Gastrocnemius medialis (tissue), 4 donors: Measurements from ENCODE around the gene EEF1G. TPM values are rescaled to one million over a fixed set of nuclear protein-coding genes. Genes with fewer than 3 reads are reported as not detected.

ENCODE experiments used
- ATAC-seq, 2 donors: fragments of 150-250 bp; one replicate each; pipeline ENCODE4 v1.9.1; 2016
- DNase-seq, 2 donors: peaks; one replicate each; pipeline ENCODE4 v3.0.0-alpha.2; 2019
- H3K27ac ChIP-seq, 4 donors: fragments of 200-600 bp; sonication (generic); 1 replicate in 1 of 4; 2 replicates in 3 of 4; pipeline ENCODE4 v1.5.1; 2016 to 2018; ENCODE audit warnings: mild to moderate bottlenecking in 2 of 4, moderate library complexity in 1 of 4
- H3K27me3 ChIP-seq, 3 donors: fragments of 200-600 bp; sonication (generic) in 2 of 3; 1 replicate in 1 of 3; 2 replicates in 2 of 3; pipeline versions ENCODE4 v1.5.1 to v1.6.0; 2016 to 2019; ENCODE audit warnings: mild to moderate bottlenecking in 1 of 3, moderate library complexity in 1 of 3
- H3K36me3 ChIP-seq, 2 donors: fragments of 200-600 bp; sonication (generic) in 1 of 2; one replicate each; pipeline ENCODE4 v1.5.1; 2017 to 2018
- H3K4me1 ChIP-seq, 2 donors: fragments of 200-600 bp; sonication (generic) in 1 of 2; one replicate each; pipeline ENCODE4 v1.5.1; 2016 to 2017; ENCODE audit warnings: mild to moderate bottlenecking in 2 of 2
- H3K4me3 ChIP-seq, 4 donors: fragments of 200-600 bp; sonication (generic) in 3 of 4; 1 replicate in 1 of 4; 2 replicates in 3 of 4; pipeline ENCODE4 v1.5.1; 2016 to 2019; ENCODE audit warnings: mild to moderate bottlenecking in 2 of 4
- H3K9me3 ChIP-seq, 3 donors: fragments of 200-600 bp; sonication (generic) in 2 of 3; 1 replicate in 1 of 3; 2 replicates in 2 of 3; pipeline ENCODE4 v1.5.1; 2016 to 2019
- POLR2A ChIP-seq, 2 donors: fragments of 450-650 bp; IDR thresholded peaks; one replicate each; pipeline ENCODE4 v1.6.1; 2017; ENCODE audit warnings: antibody characterized with exemption in 2 of 2, mild to moderate bottlenecking in 2 of 2, moderate library complexity in 2 of 2
- in situ Hi-C, 4 donors: fragments of 200-750 bp; cut with MboI; loops; one replicate each; pipeline versions ENCODE4 v1.15.0 to v1.8.0; 2017; ENCODE audit warnings: low sequenced_read_pairs in 4 of 4
- intact Hi-C: fragments of 100-400 bp; cut with DNase I; formaldehyde crosslinking; loops from one replicate; pipeline ENCODE4 v1.15.1; 2023; ENCODE audit warnings: low total_unique reads
- total RNA-seq, 4 donors: library from RNA; depleted of rRNA; stranded (reverse); fragments of >200 nt; gene quantifications; one replicate each; pipeline versions ENCODE4 v1.1.0 to v1.2.3, GENCODE V29; 2016
- TF ChIP-seq, protein P1 (sequence below), 5 experiments: fragments of 450-650 bp in 3 of 5; fragments of 200-600 bp in 2 of 5; sonication (generic) in 2 of 5; IDR thresholded peaks in 4 of 5; conservative IDR thresholded peaks in 1 of 5; 1 replicate in 4 of 5; 2 replicates in 1 of 5; pipeline ENCODE4 v1.5.1; 2016 to 2019; ENCODE audit warnings: antibody characterized with exemption in 5 of 5, mild to moderate bottlenecking in 3 of 5, moderate library complexity in 3 of 5

The EEF1G gene
- total RNA-seq, 4 donors from 2014 or later, result 1,797 to 2,946 (median 1,897) TPM

DNA sequence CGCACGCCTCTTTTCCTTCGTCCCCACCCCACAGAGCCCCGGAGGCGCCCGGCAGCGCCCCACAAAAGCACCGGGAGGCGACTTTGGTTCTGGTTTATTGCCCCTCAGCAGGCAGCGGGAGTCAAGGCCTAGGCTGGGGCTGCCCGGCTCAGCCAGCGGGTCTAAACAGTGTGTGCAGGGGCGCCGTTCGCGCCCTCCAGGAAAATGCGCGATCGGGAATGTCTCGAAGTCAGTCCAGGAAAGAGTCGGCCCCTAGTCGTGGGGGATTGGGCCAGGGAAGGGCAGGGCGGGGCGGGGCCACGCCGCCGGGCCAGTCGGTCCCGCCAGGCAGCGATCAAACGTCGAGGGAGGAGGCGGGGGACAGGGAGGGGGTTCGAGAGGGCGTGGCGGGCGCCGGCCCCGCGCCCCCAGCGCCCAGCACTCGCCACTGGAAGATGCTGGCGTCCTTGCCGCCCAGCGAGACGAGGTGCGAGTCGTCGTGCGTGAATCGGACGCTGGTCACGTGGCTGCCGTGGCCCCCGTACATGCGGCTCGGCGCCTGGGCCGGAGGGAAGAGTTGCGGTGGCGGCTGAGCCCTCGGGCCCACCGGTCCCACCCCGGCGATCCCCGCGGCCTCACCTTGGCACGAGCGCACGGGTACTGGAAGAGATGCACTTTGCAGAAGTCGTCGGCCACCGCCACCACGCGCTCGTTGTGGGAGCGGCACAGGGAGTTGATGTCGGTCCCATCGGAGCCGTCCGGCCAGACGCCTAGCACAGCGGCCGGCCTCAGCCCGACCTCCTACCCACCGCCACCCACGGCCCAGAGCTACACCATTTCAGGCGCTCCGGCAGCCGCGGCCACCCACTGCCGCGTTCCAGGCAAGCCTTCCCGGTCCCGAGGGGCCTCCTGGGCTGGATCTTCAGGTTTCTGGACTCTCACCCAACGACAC, 28.7 kb upstream of the EEF1G start:
- no peaks in the 10 kb centered on the region for H3K27me3 ChIP-seq
- H3K4me3 ChIP-seq, result peak overlapping the region; percentile 84 to 99 (median 98)
- H3K36me3 ChIP-seq, result peaks cover 0 to 30% of the 10 kb centered on the region in 2 donors
- in situ Hi-C loops, result loop anchor here in 1 of 4 donors (25.0 kb wide), 1 partner anchor 110 kb away; the partner anchor contains the start of genes BSCL2 and GNG3
- peak overlapping the region; percentile 87 to 97 (median 94) for H3K27ac ChIP-seq
- intact Hi-C loops, result loop anchor here (1.0 to 5.0 kb wide), 6 partner anchors 10 to 205 kb away; partner anchors contain the start of genes BSCL2, EML3, GNG3 and UBXN1
- no peaks in the 10 kb centered on the region for H3K9me3 ChIP-seq
- ATAC-seq (peak; percentile 62 to 71), DNase-seq (peak; percentile 62 to 65)
- H3K4me1 ChIP-seq, result peaks cover 17 to 29% of the 10 kb centered on the region in 2 donors
- peak; percentile 37 to 41 for TF ChIP-seq POLR2A (IDR thresholded peaks at IDR 0.05)
- TF ChIP-seq, protein P1, sequence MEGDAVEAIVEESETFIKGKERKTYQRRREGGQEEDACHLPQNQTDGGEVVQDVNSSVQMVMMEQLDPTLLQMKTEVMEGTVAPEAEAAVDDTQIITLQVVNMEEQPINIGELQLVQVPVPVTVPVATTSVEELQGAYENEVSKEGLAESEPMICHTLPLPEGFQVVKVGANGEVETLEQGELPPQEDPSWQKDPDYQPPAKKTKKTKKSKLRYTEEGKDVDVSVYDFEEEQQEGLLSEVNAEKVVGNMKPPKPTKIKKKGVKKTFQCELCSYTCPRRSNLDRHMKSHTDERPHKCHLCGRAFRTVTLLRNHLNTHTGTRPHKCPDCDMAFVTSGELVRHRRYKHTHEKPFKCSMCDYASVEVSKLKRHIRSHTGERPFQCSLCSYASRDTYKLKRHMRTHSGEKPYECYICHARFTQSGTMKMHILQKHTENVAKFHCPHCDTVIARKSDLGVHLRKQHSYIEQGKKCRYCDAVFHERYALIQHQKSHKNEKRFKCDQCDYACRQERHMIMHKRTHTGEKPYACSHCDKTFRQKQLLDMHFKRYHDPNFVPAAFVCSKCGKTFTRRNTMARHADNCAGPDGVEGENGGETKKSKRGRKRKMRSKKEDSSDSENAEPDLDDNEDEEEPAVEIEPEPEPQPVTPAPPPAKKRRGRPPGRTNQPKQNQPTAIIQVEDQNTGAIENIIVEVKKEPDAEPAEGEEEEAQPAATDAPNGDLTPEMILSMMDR (IDR thresholded peaks at IDR 0.05 in 4 of 5, conservative IDR thresholded peaks at IDR 0.05 in 1 of 5), result peak in 4 of 5 experiments; percentile 14 to 47 (median 16)

DNA sequence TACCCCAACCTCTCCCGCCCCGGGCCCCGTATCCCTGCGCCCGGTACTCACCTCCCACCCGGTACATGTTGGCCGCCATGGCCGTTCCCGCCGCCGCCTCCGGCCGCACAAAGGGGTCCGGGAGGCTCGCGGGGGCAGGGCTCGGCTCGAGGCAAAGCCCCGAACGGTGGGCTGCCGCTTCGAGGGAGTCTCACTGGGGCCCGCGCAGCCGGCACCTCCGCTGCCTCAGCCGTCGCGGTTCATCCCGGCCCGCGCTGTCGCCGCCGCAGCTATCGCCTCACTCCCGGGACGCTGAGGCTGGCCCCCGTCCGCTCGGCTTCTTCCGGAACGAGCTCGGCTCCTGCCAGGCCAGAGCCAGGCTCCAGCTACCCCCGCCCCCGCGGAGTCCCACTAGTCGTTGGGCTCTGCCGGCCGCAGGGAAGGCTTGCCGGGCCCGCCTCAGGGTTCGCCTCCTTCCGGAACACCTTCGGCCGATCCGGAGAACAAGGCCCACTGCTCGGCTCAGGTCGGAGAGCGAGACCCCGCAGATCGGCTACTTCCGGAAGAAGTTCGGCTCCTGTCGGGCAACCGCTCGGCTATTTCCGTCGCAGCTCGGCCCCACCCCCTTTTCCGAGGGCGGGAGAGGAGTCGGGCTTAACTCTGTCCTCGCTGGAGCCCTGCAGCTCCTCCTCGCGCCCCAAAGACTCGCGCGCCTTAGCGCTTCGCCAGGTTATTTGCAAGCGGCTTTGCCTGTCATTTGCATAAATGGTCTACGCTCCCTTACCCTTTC, 27.9 kb upstream of the EEF1G start, which contains the start of gene MTA2:
Gene MTA2, minus strand, starts transcription at position 494 of the 769 bp plus-strand sequence. Its CDS starts 415 bp downstream, at position 79.
- peaks cover 0 to 39% of the 10 kb centered on the region in 2 donors for H3K36me3 ChIP-seq
- in situ Hi-C loops, result loop anchor here in 1 of 4 donors (25.0 kb wide), 1 partner anchor 111 kb away; the partner anchor contains the start of genes BSCL2 and GNG3
- peaks cover 17 to 29% of the 10 kb centered on the region in 2 donors for H3K4me1 ChIP-seq

DNA sequence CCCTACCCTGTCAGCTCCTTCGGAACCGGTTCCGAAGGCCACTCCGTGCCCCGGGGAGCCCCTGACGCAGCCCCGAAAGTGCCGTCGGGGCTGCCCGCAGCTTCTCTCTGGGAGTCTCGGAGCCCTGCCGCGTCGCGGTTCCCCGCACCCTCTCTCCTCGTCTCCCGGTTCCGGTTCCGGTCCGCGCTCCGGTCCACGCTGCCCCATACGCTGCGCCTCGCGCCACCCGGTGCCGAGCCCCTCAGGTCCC, 27.4 kb upstream of the EEF1G start:
- H3K36me3 ChIP-seq, result peaks cover 0 to 44% of the 10 kb centered on the region in 2 donors
- peak overlapping the region; percentile 87 to 97 (median 94) for H3K27ac ChIP-seq
- intact Hi-C loops (loop anchor here (1.0 to 5.0 kb wide), 6 partner anchors 9 to 204 kb away; partner anchors contain the start of genes BSCL2, GNG3 and UBXN1), in situ Hi-C loops (loop anchor here in 1 of 4 donors (25.0 kb wide), 1 partner anchor 111 kb away; the partner anchor contains the start of genes BSCL2 and GNG3)
- no peak for DNase-seq
- no peaks in the 10 kb centered on the region for H3K27me3 ChIP-seq
- H3K4me3 ChIP-seq, result peak overlapping the region; percentile 84 to 99 (median 98)
- H3K9me3 ChIP-seq, result no peaks in the 10 kb centered on the region
- peaks cover 17 to 29% of the 10 kb centered on the region in 2 donors for H3K4me1 ChIP-seq
- ATAC-seq, result peak in 1 of 2 donors; percentile 10
- no peak for TF ChIP-seq POLR2A (IDR thresholded peaks at IDR 0.05)
- TF ChIP-seq, protein P1 (IDR thresholded peaks at IDR 0.05 in 4 of 5, conservative IDR thresholded peaks at IDR 0.05 in 1 of 5), result no peak

More for the DNA sequence above, 27.9 kb upstream of the EEF1G start, which contains the start of gene MTA2:
- TF ChIP-seq, protein P1 (IDR thresholded peaks at IDR 0.05 in 4 of 5, conservative IDR thresholded peaks at IDR 0.05 in 1 of 5), result no peak
- peak; percentile 43 to 57 for TF ChIP-seq POLR2A (IDR thresholded peaks at IDR 0.05)
- Histone ChIP-seq H3K27me3 (no peaks in the 10 kb centered on the region), H3K27ac (peak within 1 kb of the TSS; percentile 87 to 97 (median 94)), H3K4me3 (peak within 1 kb of the TSS; percentile 84 to 99 (median 98)), H3K9me3 (no peaks in the 10 kb centered on the region)
- ATAC-seq (peak; percentile 83 to 85), DNase-seq (peak; percentile 97)
- intact Hi-C loops, result loop anchor here (1.0 to 5.0 kb wide), 7 partner anchors 9 to 204 kb away; partner anchors contain the start of genes BSCL2, EML3, GNG3 and UBXN1
